ENCODE data around the gene MASP2.

The MASP2 gene

GRCh38 chr1:10980094-10980577 is 66.9 kb downstream of the MASP2 start:
- no peaks in the 10 kb centered on the region for H3K36me3 ChIP-seq (ENCODE audit: insufficient read depth, low read length)
- no peaks in the 10 kb centered on the region for H3K9me3 ChIP-seq (ENCODE audit: low read length)
- peak overlapping the region; percentile 9 for H3K27ac ChIP-seq (ENCODE audit: low read depth, low read length)
- peak overlapping the region; percentile 74 for H3K9ac ChIP-seq (ENCODE audit: low read length)
- peaks cover 23% of the 10 kb centered on the region for H3K4me1 ChIP-seq (ENCODE audit: insufficient read depth, low read length)
- H3K27me3 ChIP-seq (ENCODE audit: control insufficient read depth in 1 of 2, insufficient read depth in 2 of 2, low read length in 2 of 2): no peaks in the 10 kb centered on the region
- H3K4me3 ChIP-seq (ENCODE audit: low read depth in 1 of 2, low read length in 2 of 2): peak overlapping the region in 1 of 2 donors; percentile 70

- no peaks in the 10 kb centered on the region for H3K27me3 ChIP-seq (ENCODE audit: control insufficient read depth in 1 of 2, insufficient read depth in 2 of 2, low read length in 2 of 2)
- H3K36me3 ChIP-seq (ENCODE audit: insufficient read depth, low read length): no peaks in the 10 kb centered on the region
- H3K9ac ChIP-seq (ENCODE audit: low read length): no peak overlapping the region
- no peak overlapping the region for H3K4me3 ChIP-seq (ENCODE audit: low read depth in 1 of 2, low read length in 2 of 2)
- H3K9me3 ChIP-seq (ENCODE audit: low read length): no peaks in the 10 kb centered on the region
- peaks cover 23% of the 10 kb centered on the region for H3K4me1 ChIP-seq (ENCODE audit: insufficient read depth, low read length)
- H3K27ac ChIP-seq (ENCODE audit: low read depth, low read length): peak overlapping the region; percentile 21
These were observed 67.5 kb downstream of the MASP2 start for GRCh38 chr1:10979483-10979920.

GRCh38 chr1:10978719-10979118 is 68.3 kb downstream of the MASP2 start:
- no peaks in the 10 kb centered on the region for H3K36me3 ChIP-seq (ENCODE audit: insufficient read depth, low read length)
- no peaks in the 10 kb centered on the region for H3K27me3 ChIP-seq (ENCODE audit: control insufficient read depth in 1 of 2, insufficient read depth in 2 of 2, low read length in 2 of 2)
- peaks cover 23% of the 10 kb centered on the region for H3K4me1 ChIP-seq (ENCODE audit: insufficient read depth, low read length)
- no peak overlapping the region for H3K4me3 ChIP-seq (ENCODE audit: low read depth in 1 of 2, low read length in 2 of 2)
- H3K9ac ChIP-seq (ENCODE audit: low read length): no peak overlapping the region
- no peaks in the 10 kb centered on the region for H3K9me3 ChIP-seq (ENCODE audit: low read length)
- H3K27ac ChIP-seq (ENCODE audit: low read depth, low read length): no peak overlapping the region
